H1 (cell line): ENCODE data around the gene GRM5.
"Not testable (repeated sequence)": the region's sequence is repeated elsewhere in the genome, so short reads cannot be mapped to it uniquely, and the experiment has no call there.

ENCODE experiments used
- ASH2L ChIP-seq: fragments of 200-600, 300-600 bp; sonication (generic); IDR thresholded peaks from one replicate; pipeline ENCODE4 v1.7.1; 2017; ENCODE audit warnings: low read length
- EGR1 ChIP-seq: IDR thresholded peaks from 2 replicates; pipeline ENCODE4 v1.6.1; 2011; ENCODE audit warnings: low read depth, low read length, borderline replicate concordance
- EP300 ChIP-seq, 2 experiments: IDR thresholded peaks; 1 replicate in 1 of 2; 2 replicates in 1 of 2; pipeline ENCODE4 v1.6.1; 2011 to 2012; ENCODE audit warnings: low read depth in 2 of 2, low read length in 2 of 2, mild to moderate bottlenecking in 2 of 2, borderline replicate concordance in 1 of 2, inconsistent platforms in 1 of 2, moderate library complexity in 1 of 2
- EZH2 ChIP-seq: fragments of 200-600 bp; sonication (generic); IDR thresholded peaks from 2 replicates; pipeline ENCODE4 v1.7.1; 2012; ENCODE audit warnings: low read depth, mild to moderate bottlenecking, moderate library complexity, low read length, inconsistent platforms; ENCODE audit not compliant: severe bottlenecking
- MAFK ChIP-seq: IDR thresholded peaks from 2 replicates; pipeline ENCODE4 v1.6.1; 2012; ENCODE audit warnings: low read depth, mild to moderate bottlenecking, improper control_type of control experiment, low read length
- POLR2A ChIP-seq, 2 experiments: IDR thresholded peaks; 1 replicate in 1 of 2; 2 replicates in 1 of 2; pipeline ENCODE4 v1.6.1; 2011; ENCODE audit warnings: low read depth in 2 of 2, low read length in 2 of 2, mild to moderate bottlenecking in 2 of 2; ENCODE audit errors: control extremely low read depth in 1 of 2
- POLR2AphosphoS5 ChIP-seq: IDR thresholded peaks from 2 replicates; pipeline ENCODE4 v1.6.1; 2011; ENCODE audit warnings: low read depth, low read length
- RAD21 ChIP-seq, 2 experiments: IDR thresholded peaks in 1 of 2; conservative IDR thresholded peaks in 1 of 2; 2 replicates each; pipeline ENCODE4 v1.6.1; 2011; ENCODE audit warnings: low read depth in 2 of 2, low read length in 2 of 2, improper control_type of control experiment in 1 of 2, inconsistent platforms in 1 of 2, mild to moderate bottlenecking in 1 of 2, moderate library complexity in 1 of 2
- RBBP5 ChIP-seq: IDR thresholded peaks from 2 replicates; pipeline ENCODE4 v1.7.1; 2012; ENCODE audit warnings: low read depth, mild to moderate bottlenecking, inconsistent platforms, low read length, moderate library complexity, borderline replicate concordance
- RFX5 ChIP-seq: IDR thresholded peaks from 2 replicates; pipeline ENCODE4 v1.6.1; 2011; ENCODE audit warnings: low read depth, low read length, improper control_type of control experiment, borderline replicate concordance
- ZNF274 ChIP-seq: IDR thresholded peaks from 2 replicates; pipeline ENCODE4 v1.7.0; 2012; ENCODE audit warnings: low read length, borderline replicate concordance; ENCODE audit errors: extremely low read depth
- TF ChIP-seq, protein P1 (sequence below), 3 experiments: IDR thresholded peaks; 1 replicate in 2 of 3; 2 replicates in 1 of 3; pipeline versions ENCODE4 v1.5.1 to v1.6.1; 2011; ENCODE audit warnings: low read length in 3 of 3, mild to moderate bottlenecking in 3 of 3, inconsistent platforms in 2 of 3, low read depth in 1 of 3, moderate library complexity in 1 of 3; ENCODE audit not compliant: insufficient read depth in 1 of 3; ENCODE audit errors: control extremely low read depth in 1 of 3
- TF ChIP-seq, protein P2 (sequence below): IDR thresholded peaks from 2 replicates; pipeline ENCODE4 v1.6.1; 2011; ENCODE audit warnings: low read depth, mild to moderate bottlenecking, low read length; ENCODE audit not compliant: insufficient read depth
- TF ChIP-seq, protein P3 (sequence below): IDR thresholded peaks from 2 replicates; pipeline ENCODE4 v1.6.1; 2011; ENCODE audit warnings: low read length, improper control_type of control experiment

GRCh38 chr11:88947843-88948572 lies 117.8 kb downstream of the GRM5 start:
- not testable (repeated sequence) for TF ChIP-seq EP300 (IDR thresholded peaks at IDR 0.05; ENCODE audit: borderline replicate concordance in 1 of 2, low read depth in 2 of 2, low read length in 2 of 2); POLR2AphosphoS5; RFX5; RAD21 (IDR thresholded peaks at IDR 0.05 in 1 of 2, conservative IDR thresholded peaks at IDR 0.05 in 1 of 2; ENCODE audit: low read depth in 2 of 2, low read length in 2 of 2); POLR2A (IDR thresholded peaks at IDR 0.05; ENCODE audit: control extremely low read depth in 1 of 2, low read depth in 2 of 2, low read length in 2 of 2); EGR1; ASH2L; RBBP5; MAFK; ZNF274; EZH2
- TF ChIP-seq, protein P1, sequence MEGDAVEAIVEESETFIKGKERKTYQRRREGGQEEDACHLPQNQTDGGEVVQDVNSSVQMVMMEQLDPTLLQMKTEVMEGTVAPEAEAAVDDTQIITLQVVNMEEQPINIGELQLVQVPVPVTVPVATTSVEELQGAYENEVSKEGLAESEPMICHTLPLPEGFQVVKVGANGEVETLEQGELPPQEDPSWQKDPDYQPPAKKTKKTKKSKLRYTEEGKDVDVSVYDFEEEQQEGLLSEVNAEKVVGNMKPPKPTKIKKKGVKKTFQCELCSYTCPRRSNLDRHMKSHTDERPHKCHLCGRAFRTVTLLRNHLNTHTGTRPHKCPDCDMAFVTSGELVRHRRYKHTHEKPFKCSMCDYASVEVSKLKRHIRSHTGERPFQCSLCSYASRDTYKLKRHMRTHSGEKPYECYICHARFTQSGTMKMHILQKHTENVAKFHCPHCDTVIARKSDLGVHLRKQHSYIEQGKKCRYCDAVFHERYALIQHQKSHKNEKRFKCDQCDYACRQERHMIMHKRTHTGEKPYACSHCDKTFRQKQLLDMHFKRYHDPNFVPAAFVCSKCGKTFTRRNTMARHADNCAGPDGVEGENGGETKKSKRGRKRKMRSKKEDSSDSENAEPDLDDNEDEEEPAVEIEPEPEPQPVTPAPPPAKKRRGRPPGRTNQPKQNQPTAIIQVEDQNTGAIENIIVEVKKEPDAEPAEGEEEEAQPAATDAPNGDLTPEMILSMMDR (IDR thresholded peaks at IDR 0.05; ENCODE audit: control extremely low read depth in 1 of 3, insufficient read depth in 1 of 3, low read depth in 1 of 3, low read length in 3 of 3), result not testable (repeated sequence)
- TF ChIP-seq, protein P2, sequence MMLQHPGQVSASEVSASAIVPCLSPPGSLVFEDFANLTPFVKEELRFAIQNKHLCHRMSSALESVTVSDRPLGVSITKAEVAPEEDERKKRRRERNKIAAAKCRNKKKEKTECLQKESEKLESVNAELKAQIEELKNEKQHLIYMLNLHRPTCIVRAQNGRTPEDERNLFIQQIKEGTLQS, result not testable (repeated sequence)
- TF ChIP-seq, protein P3, sequence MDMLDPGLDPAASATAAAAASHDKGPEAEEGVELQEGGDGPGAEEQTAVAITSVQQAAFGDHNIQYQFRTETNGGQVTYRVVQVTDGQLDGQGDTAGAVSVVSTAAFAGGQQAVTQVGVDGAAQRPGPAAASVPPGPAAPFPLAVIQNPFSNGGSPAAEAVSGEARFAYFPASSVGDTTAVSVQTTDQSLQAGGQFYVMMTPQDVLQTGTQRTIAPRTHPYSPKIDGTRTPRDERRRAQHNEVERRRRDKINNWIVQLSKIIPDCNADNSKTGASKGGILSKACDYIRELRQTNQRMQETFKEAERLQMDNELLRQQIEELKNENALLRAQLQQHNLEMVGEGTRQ, result not testable (repeated sequence)
